GM06990 (cell line): ENCODE data around the gene COQ3.

Experiments used
- DNase-seq: peaks from one replicate; pipeline ENCODE4 v3.0.0-alpha.2; 2011; ENCODE audit not compliant: insufficient read length; ENCODE audit errors: extremely low read depth
- H3K27me3 ChIP-seq: replicated peaks from 2 replicates; pipeline ENCODE4 v1.6.0; 2011; ENCODE audit warnings: low read length; ENCODE audit not compliant: control insufficient read depth, insufficient read depth
- H3K36me3 ChIP-seq: 2 replicates; pipeline ENCODE4 v1.5.1; 2011; ENCODE audit warnings: low read length; ENCODE audit not compliant: control insufficient read depth, insufficient read depth
- H3K4me3 ChIP-seq: replicated peaks from 2 replicates; pipeline ENCODE4 v1.5.1; 2011; ENCODE audit warnings: low read depth, mild to moderate bottlenecking, control low read depth, low read length
- CTCF ChIP-seq: IDR thresholded peaks from 2 replicates; pipeline ENCODE4 v1.5.1; 2011; ENCODE audit warnings: low read length, control low read depth, mild to moderate bottlenecking, inconsistent platforms; ENCODE audit not compliant: insufficient read depth, poor library complexity, severe bottlenecking

Gene COQ3

GRCh38 chr6:99407076-99407475 is 13.1 kb upstream of the COQ3 start:
- TF ChIP-seq CTCF: no peak
- DNase-seq: no peak
- Histone ChIP-seq H3K4me3 (no peak overlapping the region), H3K27me3 (no peaks in the 10 kb centered on the region), H3K36me3 (peaks cover 4% of the 10 kb centered on the region)

GRCh38 chr6:99402448-99402847 is 8.5 kb upstream of the COQ3 start:
- TF ChIP-seq CTCF: no peak
- no peak for DNase-seq
- H3K36me3 ChIP-seq: peaks cover 4% of the 10 kb centered on the region
- H3K27me3 ChIP-seq: no peaks in the 10 kb centered on the region
- H3K4me3 ChIP-seq: no peak overlapping the region

- H3K4me3 ChIP-seq: no peak overlapping the region
- DNase-seq: no peak
- no peaks in the 10 kb centered on the region for H3K27me3 ChIP-seq
- H3K36me3 ChIP-seq: no peaks in the 10 kb centered on the region; the same call in 1 of the 2 replicates
- TF ChIP-seq CTCF: no peak
Observed at GRCh38 chr6:99397287-99397686, 3.3 kb upstream of the COQ3 start.

GRCh38 chr6:99393366-99393697 is 663 bp downstream of the COQ3 start:
- Histone ChIP-seq H3K27me3 (no peaks in the 10 kb centered on the region), H3K36me3 (no peaks in the 10 kb centered on the region), H3K4me3 (peak overlapping the region; percentile 90)
- TF ChIP-seq CTCF: no peak
- no peak for DNase-seq

GRCh38 chr6:99390896-99391295 is 3.1 kb downstream of the COQ3 start:
- DNase-seq: no peak
- no peak for TF ChIP-seq CTCF

GRCh38 chr6:99384507-99384906 is 9.5 kb downstream of the COQ3 start:
- Histone ChIP-seq H3K36me3 (no peaks in the 10 kb centered on the region), H3K27me3 (no peaks in the 10 kb centered on the region), H3K4me3 (no peak overlapping the region)
- TF ChIP-seq CTCF: no peak
- no peak for DNase-seq

More at GRCh38 chr6:99390896-99391295, 3.1 kb downstream of the COQ3 start:
- no peak overlapping the region for H3K4me3 ChIP-seq
- no peaks in the 10 kb centered on the region for H3K36me3 ChIP-seq
- H3K27me3 ChIP-seq: no peaks in the 10 kb centered on the region
